Smooth muscle cell of the brain vasculature (primary cell): Measurements from ENCODE around the gene TCHH.
"Not testable (repeated sequence)": the region's sequence is repeated elsewhere in the genome, so short reads cannot be mapped to it uniquely, and the experiment has no call there.

Experiments used
- DNase-seq: peaks from one replicate; pipeline ENCODE4 v3.0.0-alpha.2; 2012; ENCODE audit warnings: low read depth, low spot score

Gene TCHH

GRCh38 chr1:152112885-152113432 lies 2.3 kb downstream of the TCHH start:
- DNase-seq, result no peak

- DNase-seq, result no peak
Measured at GRCh38 chr1:152112101-152112884, 3.0 kb downstream of the TCHH start.

- peak; percentile 13 for DNase-seq
Measured at GRCh38 chr1:152111515-152111968, 3.7 kb downstream of the TCHH start.

GRCh38 chr1:152110860-152111514 lies 4.3 kb downstream of the TCHH start:
- DNase-seq, result peak; percentile 6

- DNase-seq, result peak; percentile 6
Measured at GRCh38 chr1:152110365-152110859, 4.8 kb downstream of the TCHH start.

- DNase-seq, result no peak
Measured at GRCh38 chr1:152109998-152110294, 5.3 kb downstream of the TCHH start.

- no peak for DNase-seq
Measured at GRCh38 chr1:152109231-152109997, 5.8 kb downstream of the TCHH start.

- no peak for DNase-seq
Measured at GRCh38 chr1:152108882-152109222, 6.4 kb downstream of the TCHH start.

GRCh38 chr1:152107984-152108881 lies 7.0 kb downstream of the TCHH start:
- no peak for DNase-seq

GRCh38 chr1:152107031-152107983 lies 7.9 kb downstream of the TCHH start:
- no peak for DNase-seq

- no peak for DNase-seq
Measured at GRCh38 chr1:152104854-152105253, 10.4 kb downstream of the TCHH start.

- DNase-seq, result no peak
Measured at GRCh38 chr1:152096931-152097330, 18.3 kb downstream of the TCHH start.

- no peak for DNase-seq
Measured at GRCh38 chr1:152089014-152089674, 26.1 kb downstream of the TCHH start, which contains the start of gene TCHHL1. Gene TCHHL1 (minus strand): TSS chr1:152089064. CDS start chr1:152088143, 921 bp downstream.

GRCh38 chr1:152086760-152087159 lies 28.5 kb downstream of the TCHH start:
- no peak for DNase-seq

- no peak for DNase-seq
Measured at GRCh38 chr1:152084853-152085252, 30.4 kb downstream of the TCHH start.

- not testable (repeated sequence) for DNase-seq
Measured at GRCh38 chr1:152081026-152081425, 34.2 kb downstream of the TCHH start.

GRCh38 chr1:152080494-152080893 lies 34.8 kb downstream of the TCHH start:
- DNase-seq, result not testable (repeated sequence)

GRCh38 chr1:152078831-152079441 lies 36.3 kb downstream of the TCHH start:
- no peak for DNase-seq

GRCh38 chr1:152072311-152072710 lies 42.9 kb downstream of the TCHH start:
- no peak for DNase-seq
